ENCODE data around the gene EBPL. TPM values are rescaled to one million over a fixed set of nuclear protein-coding genes. Genes with fewer than 3 reads are reported as not detected.

EBPL gene
- total RNA-seq, 4 donors from 2014 or later = 6.0 to 56.2 (median 16.4) TPM

DNA sequence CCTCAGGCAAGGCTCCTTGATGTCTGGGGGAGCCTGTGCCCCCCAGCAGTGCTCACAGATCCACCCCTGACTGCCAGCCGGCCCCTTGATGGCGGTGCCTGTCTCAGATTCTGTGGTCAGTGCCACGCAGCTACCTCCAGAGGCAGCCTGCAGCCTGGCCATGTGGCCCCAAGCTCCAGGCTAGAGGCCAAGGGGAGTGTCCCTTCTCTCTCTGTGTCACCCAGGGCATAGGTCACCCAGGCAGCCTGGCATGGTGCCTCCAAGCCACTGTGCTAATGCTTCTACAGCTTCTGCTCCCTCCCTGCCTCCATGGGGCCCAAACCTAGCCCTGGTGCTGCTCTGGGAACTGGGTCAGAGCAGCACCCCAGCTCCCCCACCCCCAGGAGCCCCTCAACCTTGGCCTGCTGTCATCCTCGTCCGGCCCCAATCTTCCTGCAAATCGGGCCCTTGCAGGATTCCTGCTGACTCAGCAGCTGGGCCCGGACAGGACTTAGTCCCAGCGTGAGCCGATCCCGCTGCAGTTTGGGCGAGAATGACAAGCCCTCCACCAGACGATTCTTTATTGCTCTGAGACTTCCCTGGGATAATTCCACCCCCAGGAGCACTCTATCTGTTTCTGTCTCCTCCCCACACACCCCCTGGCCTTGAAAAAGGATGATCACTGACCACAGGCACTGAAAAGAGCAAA lies 65.8 kb downstream of the EBPL start:
- H3K27ac ChIP-seq = peak overlapping the region; percentile 9 to 49 (median 22)
- no peak for TF ChIP-seq POLR2A (IDR thresholded peaks at IDR 0.05)
- TF ChIP-seq EP300 (IDR thresholded peaks at IDR 0.05; ENCODE audit: low read depth) = no peak
- no peak for TF ChIP-seq POLR2AphosphoS5 (IDR thresholded peaks at IDR 0.05)
- no peak for TF ChIP-seq CTCF (IDR thresholded peaks at IDR 0.05)

DNA sequence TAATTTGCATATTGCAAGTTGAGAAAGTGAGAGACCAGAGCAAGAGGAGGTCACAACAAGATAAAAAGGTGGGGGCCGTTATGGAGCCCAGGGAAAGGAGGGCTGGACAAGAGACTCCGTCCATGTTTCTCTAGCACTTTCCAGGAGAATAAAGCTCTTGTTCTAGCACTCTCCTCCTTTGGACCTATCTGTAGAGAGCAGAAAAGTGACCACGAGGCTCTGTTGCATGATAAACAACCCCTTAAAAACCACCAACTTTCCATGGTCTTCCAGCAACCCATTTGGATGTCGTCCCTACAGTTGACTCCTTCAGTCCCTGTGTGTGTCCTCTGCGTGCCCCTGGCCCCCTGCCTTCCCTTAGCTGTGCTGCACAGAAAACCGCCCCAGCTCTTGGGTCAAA lies 67.1 kb downstream of the EBPL start:
- intact Hi-C loops (cut with DNase I; ENCODE audit: low total_unique reads) = no loop called here
- WGBS, 2 donors (ENCODE audit: low coverage in 1 of 2) = 84 to 92% methylated on average over 5 to 6 of the region's 6 CpGs
- Histone ChIP-seq H3K4me3 (no peak overlapping the region), H3K36me3 (no peaks in the 10 kb centered on the region), H3K9me3 (no peaks in the 10 kb centered on the region), H3K27ac (no peak overlapping the region), H3K27me3 (no peaks in the 10 kb centered on the region), H3K4me1 (peaks cover 0 to 18% (median 7%) of the 10 kb centered on the region in 4 donors)
- no peak for TF ChIP-seq EP300 (IDR thresholded peaks at IDR 0.05; ENCODE audit: low read depth)
- no peak for TF ChIP-seq POLR2A (IDR thresholded peaks at IDR 0.05)
- no peak for TF ChIP-seq CTCF (IDR thresholded peaks at IDR 0.05)
- no peak for TF ChIP-seq POLR2AphosphoS5 (IDR thresholded peaks at IDR 0.05)
- in situ Hi-C loops (cut with MboI; ENCODE audit: low pct_ligation_motif_present in 1 of 4, low pct_unique_long_range_greater_than_20kb in 1 of 4, low sequenced_read_pairs in 3 of 4) = loop anchor here in 1 of 4 donors (25.0 kb wide), 1 partner anchor 337 kb away; no protein-coding TSS in a partner anchor
- DNase-seq = no peak

More for the DNA sequence above, 65.8 kb downstream of the EBPL start:
- H3K27me3 ChIP-seq = no peaks in the 10 kb centered on the region
- peak; percentile 75 for DNase-seq
- H3K36me3 ChIP-seq = no peaks in the 10 kb centered on the region
- no peaks in the 10 kb centered on the region for H3K9me3 ChIP-seq
- H3K4me1 ChIP-seq = peaks cover 4 to 18% (median 7%) of the 10 kb centered on the region in 4 donors
- H3K4me3 ChIP-seq = no peak overlapping the region
- in situ Hi-C loops (cut with MboI; ENCODE audit: low pct_ligation_motif_present in 1 of 4, low pct_unique_long_range_greater_than_20kb in 1 of 4, low sequenced_read_pairs in 3 of 4) = no loop called here
- WGBS, 2 donors (ENCODE audit: low coverage in 1 of 2) = 65% methylated on average over 12 of the region's 12 CpGs; no CpG with 5 or more reads in 1 of the 2 donors
- intact Hi-C loops (cut with DNase I; ENCODE audit: low total_unique reads) = no loop called here

DNA sequence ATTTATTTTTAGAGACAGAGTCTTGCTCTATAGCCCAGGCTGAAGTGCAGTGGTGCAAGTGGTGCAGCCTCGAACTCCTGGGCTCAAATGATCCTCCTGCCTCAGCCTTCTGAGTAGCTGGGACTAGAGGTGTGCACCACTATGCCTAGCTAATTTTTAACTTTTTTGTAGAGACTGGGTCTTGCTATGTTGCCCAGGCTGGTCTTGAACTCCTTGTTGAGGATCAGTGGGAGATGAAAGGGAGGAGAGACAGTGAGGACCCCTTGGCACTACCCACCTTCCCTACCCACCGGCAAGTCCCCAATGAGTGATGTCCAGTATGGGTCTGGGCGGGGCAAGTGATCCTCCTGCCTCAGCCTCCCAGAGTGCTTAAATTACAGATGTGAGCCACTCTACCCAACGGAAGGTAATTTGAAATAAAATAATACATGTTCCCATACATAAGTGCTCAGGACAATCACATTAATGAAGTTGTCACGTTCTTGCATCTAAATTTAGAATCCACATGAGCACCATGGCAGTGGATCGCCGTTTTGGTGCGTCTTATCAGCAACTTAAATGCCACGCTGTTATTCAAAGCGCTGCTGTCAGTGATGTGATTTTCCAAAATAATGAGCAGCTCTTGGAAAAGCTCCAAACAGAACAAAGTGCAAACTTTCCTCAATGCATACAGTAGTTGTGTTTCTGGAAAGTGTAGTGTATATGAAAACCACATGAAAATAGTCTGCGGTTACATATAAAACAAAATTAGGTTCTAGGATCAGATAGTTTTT lies 68.9 kb downstream of the EBPL start:
- no peaks in the 10 kb centered on the region for H3K36me3 ChIP-seq
- DNase-seq = no peak
- H3K4me1 ChIP-seq = peaks cover 0 to 10% (median 7%) of the 10 kb centered on the region in 4 donors
- no peaks in the 10 kb centered on the region for H3K27me3 ChIP-seq
- no peak overlapping the region for H3K27ac ChIP-seq
- H3K4me3 ChIP-seq = no peak overlapping the region
- 79 to 80% methylated on average over 9 to 11 of the region's 11 CpGs for WGBS, 2 donors (ENCODE audit: low coverage in 1 of 2)
- no peak for TF ChIP-seq EP300 (IDR thresholded peaks at IDR 0.05; ENCODE audit: low read depth)
- TF ChIP-seq POLR2A (IDR thresholded peaks at IDR 0.05) = no peak
- intact Hi-C loops (cut with DNase I; ENCODE audit: low total_unique reads) = no loop called here
- in situ Hi-C loops (cut with MboI; ENCODE audit: low pct_ligation_motif_present in 1 of 4, low pct_unique_long_range_greater_than_20kb in 1 of 4, low sequenced_read_pairs in 3 of 4) = loop anchor here in 1 of 4 donors (25.0 kb wide), 1 partner anchor 335 kb away; no protein-coding TSS in a partner anchor
- no peaks in the 10 kb centered on the region for H3K9me3 ChIP-seq

DNA sequence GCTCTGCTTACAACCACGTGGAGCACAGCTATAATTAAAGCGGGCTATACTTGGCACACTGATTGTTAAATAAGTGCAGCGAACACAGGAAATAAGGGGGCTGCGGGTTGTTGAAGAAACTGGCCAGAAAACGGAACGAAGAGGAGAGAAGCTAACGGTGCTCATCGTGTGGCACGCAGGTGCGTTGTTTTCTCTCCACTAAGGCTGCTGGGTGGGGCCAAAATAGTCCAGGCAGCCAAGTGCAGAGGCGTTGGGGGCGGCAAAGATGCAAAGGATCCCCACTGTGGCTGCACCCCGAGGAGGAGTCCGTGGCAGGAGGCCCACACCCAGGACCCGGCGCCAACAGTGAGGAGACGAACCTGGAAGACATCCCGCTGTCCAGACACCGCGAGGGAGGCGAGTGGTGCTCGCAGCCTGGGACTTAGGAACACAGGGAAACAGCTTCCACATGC lies 71.1 kb downstream of the EBPL start:
- TF ChIP-seq CTCF (IDR thresholded peaks at IDR 0.05) (no peak), POLR2AphosphoS5 (IDR thresholded peaks at IDR 0.05) (no peak), EP300 (IDR thresholded peaks at IDR 0.05; ENCODE audit: low read depth) (no peak)
- WGBS, 2 donors (ENCODE audit: low coverage in 1 of 2) = 52 to 63% methylated on average over 12 to 22 of the region's 22 CpGs
- Histone ChIP-seq H3K4me1 (peaks cover 0 to 2% (median under 1%) of the 10 kb centered on the region in 4 donors), H3K27ac (no peak overlapping the region), H3K9me3 (no peaks in the 10 kb centered on the region), H3K36me3 (no peaks in the 10 kb centered on the region), H3K4me3 (no peak overlapping the region), H3K27me3 (no peaks in the 10 kb centered on the region)
- in situ Hi-C loops (cut with MboI; ENCODE audit: low pct_ligation_motif_present in 1 of 4, low pct_unique_long_range_greater_than_20kb in 1 of 4, low sequenced_read_pairs in 3 of 4) = loop anchor here in 1 of 4 donors (25.0 kb wide), 1 partner anchor 333 kb away; no protein-coding TSS in a partner anchor
- DNase-seq = peak; percentile 33
- intact Hi-C loops (cut with DNase I; ENCODE audit: low total_unique reads) = no loop called here
